ENCODE data around the gene PFKFB4.

- TF ChIP-seq ZBTB33 (IDR thresholded peaks at IDR 0.05; ENCODE audit: extremely low read depth, insufficient replicate concordance, low read length) (no peak), EGR1 (IDR thresholded peaks at IDR 0.05; ENCODE audit: low read depth) (no peak), SIN3A (IDR thresholded peaks at IDR 0.05; ENCODE audit: low read depth) (no peak), SRF (IDR thresholded peaks at IDR 0.05; ENCODE audit: low read depth) (no peak)
Measured at GRCh38 chr3:48505146-48505545, 51.5 kb downstream of the PFKFB4 start.
